HuH-7 (cell line): ENCODE measurements around the gene PHETA2.
"Not testable (repeated sequence)": the region's sequence is repeated elsewhere in the genome, so short reads cannot be mapped to it uniquely, and the experiment has no call there.

Experiments
- DNase-seq: peaks from one replicate; pipeline ENCODE4 v3.0.0; 2011; ENCODE audit warnings: low spot score

Gene PHETA2

DNA sequence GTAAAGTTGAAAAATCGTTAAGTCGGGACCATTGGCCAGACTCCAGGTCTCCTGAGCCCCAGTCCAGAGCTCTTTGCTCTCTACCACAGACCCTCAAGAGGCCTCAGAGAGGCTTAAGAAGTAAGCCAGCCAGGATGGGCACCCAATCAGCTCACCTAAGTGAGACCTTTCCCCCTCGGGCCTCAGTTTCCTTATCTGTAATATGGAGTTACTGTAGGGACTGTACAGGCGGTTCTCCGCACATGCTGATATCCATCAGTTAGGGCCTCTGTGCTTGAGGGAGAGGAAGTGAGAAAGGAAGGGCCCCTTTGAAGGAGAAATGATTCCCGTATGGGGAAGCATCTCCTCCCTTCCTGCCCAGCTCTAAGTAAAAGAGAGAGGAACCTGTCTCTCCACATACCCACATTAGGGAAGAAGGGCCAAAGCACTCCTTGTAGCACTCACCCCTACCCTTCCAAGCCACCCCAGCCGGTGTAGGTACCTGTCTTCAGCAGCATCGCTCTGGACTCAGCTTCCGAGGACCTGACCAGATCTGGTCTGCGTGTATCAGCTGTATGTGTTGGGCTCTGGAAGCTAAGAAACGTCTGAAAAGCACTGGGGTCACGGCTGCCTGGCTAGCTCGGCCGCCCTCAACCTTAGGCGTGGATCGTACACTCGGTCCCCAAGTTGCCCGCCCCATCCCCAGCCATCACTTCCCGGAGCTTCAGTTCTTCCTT is 4.1 kb upstream of the PHETA2 start:
- DNase-seq = no peak

- peak; percentile 98 for DNase-seq
These were observed 3.3 kb upstream of the PHETA2 start, which contains the start of gene NAGA for GRCh38 chr22:42070517-42071422. NAGA (minus strand) TSS chr22:42070812; CDS start chr22:42070297, 515 bp downstream.

GRCh38 chr22:42071508-42071907 is 2.5 kb upstream of the PHETA2 start:
- not testable (repeated sequence) for DNase-seq

DNA sequence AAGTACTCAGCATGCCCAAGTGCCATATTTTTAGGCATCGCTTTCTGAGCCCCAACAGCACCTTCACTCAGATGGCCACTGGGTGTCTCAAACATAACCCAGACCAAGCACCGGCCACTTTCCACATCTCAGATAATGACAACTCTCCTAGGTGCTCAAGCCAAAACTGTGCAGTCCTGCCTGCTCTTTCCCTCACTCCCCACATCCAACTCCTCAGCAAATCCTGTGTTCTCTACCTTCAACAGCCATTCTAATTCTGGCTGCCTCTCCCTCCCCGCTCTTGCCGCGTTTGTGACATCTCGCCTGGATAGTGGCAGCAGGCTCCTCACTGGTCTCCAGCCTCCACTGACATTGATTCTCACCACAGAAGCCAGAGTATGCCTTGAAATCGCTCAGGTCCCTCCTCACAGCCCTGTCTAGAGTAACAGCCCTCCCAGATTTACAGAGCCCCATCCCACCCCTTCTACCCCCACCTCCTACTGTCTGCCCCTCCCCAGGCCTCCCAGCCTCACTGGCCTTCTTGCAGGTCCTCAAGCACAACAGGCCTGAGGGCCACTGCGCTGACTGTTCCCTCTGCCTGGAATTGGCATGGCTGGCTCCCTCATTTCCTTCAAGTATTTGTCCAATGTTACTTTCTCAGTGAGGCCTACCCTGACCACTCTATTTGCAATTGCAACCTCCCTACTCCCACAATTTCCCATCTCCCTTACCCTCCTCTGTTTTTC is 1.3 kb upstream of the PHETA2 start:
- no peak for DNase-seq

DNA sequence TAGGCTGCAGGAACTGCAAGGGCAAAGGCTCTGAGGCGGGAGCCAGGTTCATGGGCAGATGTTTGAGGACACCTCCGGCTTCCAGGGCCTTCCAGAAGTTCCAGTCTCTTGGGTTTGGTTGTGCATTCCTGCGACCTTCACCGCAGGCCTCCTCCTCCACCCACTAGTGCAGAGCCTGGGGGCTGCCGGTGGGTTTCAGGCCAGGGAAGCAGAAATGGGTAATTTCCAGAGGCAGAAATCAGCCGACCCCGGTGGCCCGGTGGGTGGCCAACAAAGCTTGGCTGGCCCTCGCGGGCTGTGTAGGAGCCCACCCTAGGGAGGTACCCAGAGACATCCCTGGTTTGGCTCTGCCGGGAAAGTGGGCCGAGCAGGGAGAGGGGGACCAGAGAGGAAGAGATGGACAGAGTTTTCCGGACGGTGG is 417 bp upstream of the PHETA2 start:
- no peak for DNase-seq

- no peak for DNase-seq
These were observed 1.0 kb downstream of the PHETA2 start for GRCh38 chr22:42074846-42075676.

- DNase-seq = no peak
These were observed 2.9 kb downstream of the PHETA2 start for GRCh38 chr22:42076764-42077485.

DNA sequence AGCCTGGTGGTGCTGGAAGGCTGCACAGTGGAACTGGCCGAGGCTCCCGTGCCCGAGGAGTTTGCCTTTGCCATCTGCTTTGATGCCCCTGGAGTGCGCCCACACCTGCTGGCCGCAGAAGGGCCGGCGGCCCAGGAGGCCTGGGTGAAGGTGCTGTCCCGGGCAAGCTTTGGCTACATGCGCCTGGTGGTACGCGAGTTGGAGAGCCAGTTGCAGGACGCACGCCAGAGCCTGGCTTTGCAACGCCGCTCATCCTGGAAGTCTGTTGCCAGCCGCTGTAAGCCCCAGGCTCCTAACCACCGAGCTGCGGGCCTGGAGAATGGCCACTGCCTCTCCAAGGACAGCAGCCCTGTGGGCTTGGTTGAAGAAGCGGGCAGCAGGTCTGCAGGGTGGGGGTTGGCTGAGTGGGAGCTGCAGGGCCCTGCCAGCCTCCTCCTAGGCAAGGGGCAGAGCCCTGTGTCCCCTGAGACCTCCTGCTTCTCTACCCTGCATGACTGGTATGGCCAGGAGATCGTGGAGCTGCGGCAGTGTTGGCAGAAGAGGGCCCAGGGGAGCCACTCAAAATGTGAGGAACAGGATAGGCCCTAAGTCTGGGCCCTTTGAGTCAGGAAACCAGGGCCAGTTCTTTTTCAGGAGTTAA is 3.6 kb downstream of the PHETA2 start:
- no peak for DNase-seq

DNA sequence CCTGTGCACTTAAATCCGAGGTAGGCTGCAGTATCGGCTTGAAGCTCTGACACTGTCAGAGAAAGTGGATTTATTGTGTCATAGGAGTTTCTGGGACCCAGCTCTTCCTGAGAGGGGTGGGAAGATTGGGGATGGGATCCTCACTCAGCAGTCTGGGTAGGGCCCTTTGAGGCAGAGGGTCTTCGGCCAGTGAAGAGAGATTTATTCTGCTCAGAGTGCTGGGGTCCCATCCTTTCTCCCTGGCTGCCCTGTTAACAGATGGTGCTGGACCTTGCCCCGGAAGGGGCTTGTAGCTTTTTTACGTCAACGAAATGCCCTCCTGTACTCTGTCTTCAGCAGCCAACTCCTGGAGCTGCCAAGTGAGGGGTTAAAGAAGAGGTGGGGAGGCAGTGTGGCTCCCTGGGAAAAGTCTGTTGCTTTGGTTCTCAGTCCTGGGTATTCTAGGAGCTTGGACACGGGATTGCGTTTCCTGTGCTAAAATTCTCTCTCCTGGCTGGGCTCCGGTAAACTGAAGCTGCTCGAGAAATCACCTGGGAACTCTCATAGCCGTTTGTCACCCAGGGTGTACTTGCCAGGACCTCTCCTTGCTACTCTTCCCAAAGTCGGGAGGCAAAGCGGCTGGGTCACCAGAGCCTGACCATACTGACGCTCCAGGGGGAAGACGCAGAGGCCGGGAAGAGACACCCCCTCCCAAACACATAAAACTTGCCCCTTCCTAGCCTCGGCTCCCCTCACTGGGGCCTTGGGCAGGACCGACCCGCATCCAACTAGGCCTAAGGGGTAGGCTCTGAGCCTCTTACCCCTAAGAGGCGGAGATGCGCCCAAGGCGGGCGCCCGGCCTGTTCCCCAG is 4.6 kb downstream of the PHETA2 start:
- no peak for DNase-seq

DNA sequence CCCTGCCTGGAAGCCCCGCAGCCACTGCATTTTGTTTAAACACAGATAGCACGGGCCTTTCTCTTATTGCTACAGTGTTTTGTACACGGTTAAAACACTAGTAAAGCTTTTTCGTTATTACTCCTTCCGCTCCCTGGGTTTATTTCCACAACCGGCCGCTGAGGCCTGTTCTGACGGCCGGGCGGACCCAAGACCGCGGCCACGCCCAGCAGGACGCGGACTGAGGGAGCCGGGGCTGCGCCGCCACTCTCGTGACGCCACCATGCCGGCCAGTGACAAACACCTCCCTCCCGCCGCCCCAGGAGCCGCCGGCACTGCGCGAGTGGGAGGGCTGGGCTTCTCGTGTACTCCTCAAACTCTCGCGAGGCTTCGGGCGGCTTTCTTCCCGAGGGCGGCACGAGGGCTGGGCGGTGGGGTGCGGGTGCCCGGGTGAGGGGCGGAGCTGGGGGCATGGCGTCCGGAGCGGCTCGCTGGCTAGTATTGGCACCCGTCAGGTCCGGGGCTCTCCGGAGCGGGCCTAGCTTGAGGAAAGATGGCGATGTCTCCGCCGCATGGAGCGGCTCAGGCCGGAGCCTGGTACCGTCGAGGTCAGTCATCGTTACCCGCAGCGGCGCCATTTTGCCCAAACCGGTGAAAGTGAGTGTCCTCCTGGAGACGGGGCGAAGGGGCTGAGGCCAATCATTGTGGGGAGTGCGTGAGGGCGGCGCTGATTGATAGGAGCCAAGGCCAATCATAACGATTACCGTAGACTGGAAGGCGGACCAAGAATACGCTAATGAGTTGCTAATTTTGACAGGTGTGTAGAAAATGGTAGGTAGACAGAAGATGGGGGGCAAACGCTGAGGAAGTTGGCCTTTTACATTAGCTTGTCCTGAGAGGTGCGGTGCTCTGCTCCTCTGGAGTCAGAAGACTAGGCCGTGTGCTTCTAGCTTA is 5.5 kb downstream of the PHETA2 start, which contains the start of gene SMDT1:
SMDT1 (plus strand) TSS at position 382 of the 933 bp plus-strand sequence; CDS start at position 451, 69 bp downstream.
- peak; percentile 99 for DNase-seq

GRCh38 chr22:42080287-42080686 is 6.2 kb downstream of the PHETA2 start:
- DNase-seq = no peak

GRCh38 chr22:42083119-42083518 is 9.1 kb downstream of the PHETA2 start:
- DNase-seq = no peak

DNA sequence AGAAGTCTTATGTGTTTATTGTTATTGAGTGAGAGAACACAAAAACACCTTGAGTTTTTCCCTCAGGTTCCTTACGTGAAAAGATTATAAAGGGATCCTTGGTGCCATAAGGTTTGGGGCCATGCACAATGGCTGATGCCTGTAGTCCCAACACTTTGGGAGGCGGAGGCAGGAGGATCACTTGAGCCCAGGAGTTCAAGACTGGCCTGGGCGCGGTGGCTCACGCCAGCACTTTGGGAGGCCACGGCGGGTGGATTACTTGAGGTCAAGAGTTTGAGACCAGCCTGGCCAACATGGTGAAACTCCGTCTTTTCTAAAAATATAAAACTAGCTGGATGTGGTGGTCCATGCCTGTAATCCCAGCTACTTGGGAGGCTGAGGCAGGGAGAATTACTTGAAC is 10.8 kb downstream of the PHETA2 start:
- no peak for DNase-seq

DNA sequence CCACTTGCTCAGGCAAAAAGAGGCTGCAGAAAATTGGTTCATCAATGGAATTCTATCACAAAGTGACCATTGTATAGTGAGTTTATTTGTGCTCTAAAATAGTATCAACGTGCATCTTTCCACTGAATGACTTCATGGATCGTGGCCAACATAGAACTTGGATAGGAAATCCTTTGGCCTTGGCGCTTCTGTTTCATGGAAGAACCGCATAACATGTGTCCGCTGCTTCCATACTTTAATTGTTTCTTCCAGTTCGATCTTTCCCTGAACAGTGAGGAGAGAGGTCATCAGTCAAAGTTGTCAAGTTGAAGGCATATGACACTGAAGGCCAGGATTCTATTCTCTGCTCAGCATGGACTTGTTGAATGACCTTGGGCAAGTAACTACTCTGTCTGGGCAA is 12.0 kb downstream of the PHETA2 start:
- DNase-seq = no peak

GRCh38 chr22:42090596-42091454 is 16.8 kb downstream of the PHETA2 start, which contains the start of gene NDUFA6:
NDUFA6 (minus strand) TSS chr22:42090772; CDS start chr22:42090744, 28 bp downstream.
- DNase-seq = peak; percentile 99

DNA sequence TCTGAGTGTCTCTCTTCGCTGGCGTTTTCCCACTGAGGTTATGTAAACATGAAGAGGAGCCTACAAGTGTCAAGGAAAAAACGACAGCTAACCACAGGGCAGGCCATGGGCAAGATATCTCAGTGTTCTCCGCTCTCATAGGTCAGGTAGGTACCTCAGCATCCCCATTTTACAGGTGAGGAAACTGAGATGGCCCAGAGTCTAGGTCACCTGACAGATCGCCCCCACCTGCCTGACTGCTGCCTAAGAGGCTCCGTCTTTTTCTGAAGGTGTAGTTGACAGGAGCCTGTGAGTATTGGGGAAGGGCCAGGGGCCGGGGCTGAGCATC is 17.4 kb downstream of the PHETA2 start:
- no peak for DNase-seq

DNA sequence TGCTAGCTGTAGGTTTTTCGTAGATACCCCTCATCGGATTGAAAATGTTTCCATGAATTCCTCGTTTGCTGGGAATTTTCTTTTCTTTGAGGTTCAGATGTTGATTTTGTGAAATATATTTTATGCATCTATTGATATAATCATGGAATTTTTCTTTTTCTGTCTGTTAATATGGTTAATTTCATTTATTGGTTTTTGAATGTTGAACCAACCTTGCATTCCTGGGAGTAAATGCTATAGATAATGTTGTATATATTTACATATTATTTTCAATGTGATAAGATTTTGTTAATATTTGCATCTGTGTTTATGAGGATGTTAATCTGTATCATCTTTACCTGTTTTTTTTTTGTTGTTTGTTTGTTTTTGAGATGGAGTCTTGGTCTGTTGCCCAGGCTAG is 27.2 kb downstream of the PHETA2 start:
- no peak for DNase-seq
